ELR (cell line): ENCODE measurements around the gene TTC27.
A peak's percentile ranks its signal among the peaks of the same experiment; 100 is the strongest.
"Not testable (repeated sequence)": the region's sequence is repeated elsewhere in the genome, so short reads cannot be mapped to it uniquely, and the experiment has no call there.

ENCODE experiments used
- DNase-seq: peaks from one replicate; pipeline ENCODE4 v3.0.0-alpha.2; 2015; ENCODE audit warnings: low read depth

The TTC27 gene

DNA sequence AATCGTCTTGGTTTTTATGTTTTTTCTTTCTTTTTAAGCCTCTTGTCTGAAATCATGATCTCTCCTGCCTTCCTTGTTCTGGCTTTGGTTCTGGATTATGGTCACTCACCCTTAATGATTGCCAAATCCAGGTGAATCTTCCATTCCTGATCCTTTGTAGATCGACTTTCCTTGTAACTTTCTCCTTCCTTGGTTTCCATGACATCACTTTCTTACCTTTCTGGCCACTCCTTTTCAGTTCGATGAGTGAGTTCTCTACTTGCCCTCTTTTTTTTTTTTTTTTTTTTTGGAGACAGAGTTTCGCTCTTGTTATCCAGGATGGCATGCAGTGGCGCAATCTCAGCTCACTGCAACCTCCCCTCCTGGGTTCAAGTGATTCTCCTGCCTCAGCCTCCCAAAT is 179.8 kb downstream of the TTC27 start:
- no peak for DNase-seq

DNA sequence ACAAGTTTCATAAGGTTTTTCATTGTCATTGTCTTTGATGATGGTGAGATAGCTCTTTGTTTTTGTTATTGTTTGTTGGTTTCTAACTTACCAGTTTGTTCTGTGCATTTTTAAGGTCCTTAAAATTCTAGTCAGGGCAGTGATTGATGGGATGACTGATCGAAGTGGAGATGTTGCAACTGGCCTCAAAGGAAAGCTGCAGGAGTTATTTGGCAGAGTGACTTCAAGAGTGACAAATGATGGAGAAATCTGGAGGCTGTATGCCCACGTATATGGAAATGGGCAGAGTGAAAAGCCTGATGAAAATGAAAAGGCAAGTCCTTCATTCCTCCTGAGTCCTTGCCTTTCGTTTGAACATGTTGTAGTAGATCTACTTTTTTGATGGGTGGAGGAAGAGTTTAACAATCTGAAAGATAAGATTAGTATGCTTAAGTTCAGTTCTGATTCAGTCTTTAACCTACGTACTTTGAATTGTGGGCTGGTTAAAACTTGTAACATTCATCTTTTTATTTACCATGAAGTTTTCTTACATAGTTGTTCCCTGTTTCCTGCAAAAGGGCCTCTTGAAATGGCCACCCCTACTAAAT is 183.2 kb downstream of the TTC27 start:
- DNase-seq: no peak

DNA sequence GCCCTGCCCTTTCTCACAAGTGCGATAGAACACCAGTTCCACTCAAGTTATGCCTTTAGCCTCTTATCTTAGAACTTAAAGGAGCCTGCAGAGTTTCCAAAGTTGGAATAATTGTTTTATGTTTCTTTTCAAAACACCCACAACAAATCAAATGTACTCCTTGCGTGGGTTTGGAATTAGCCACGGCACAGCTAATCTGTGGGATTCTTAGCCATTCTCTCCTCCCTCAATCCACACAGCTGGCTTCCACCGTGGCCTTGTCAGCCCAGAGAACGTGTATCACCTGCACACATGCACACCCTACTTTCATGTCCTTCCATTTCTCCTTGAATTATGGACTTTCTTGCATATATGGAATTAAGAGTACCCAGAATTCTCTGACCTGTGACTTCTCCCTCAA is 183.8 kb downstream of the TTC27 start:
- no peak for DNase-seq

DNA sequence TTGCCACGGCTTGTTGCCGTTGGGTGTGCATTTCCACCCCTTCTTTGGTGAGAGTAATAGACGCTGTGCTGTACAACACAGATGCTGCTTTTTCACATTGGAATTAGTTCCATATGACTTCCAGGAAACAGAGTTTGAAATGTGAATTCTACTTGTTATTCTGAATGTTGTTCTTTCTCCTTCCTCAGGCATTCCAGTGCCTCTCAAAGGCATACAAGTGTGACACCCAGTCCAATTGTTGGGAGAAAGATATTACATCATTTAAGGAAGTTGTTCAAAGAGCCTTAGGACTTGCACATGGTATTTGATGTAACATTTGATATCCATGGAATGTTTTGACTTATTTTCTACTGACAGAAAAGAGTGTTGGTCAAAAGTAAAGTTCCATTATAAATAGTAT is 184.5 kb downstream of the TTC27 start:
- DNase-seq: no peak

DNA sequence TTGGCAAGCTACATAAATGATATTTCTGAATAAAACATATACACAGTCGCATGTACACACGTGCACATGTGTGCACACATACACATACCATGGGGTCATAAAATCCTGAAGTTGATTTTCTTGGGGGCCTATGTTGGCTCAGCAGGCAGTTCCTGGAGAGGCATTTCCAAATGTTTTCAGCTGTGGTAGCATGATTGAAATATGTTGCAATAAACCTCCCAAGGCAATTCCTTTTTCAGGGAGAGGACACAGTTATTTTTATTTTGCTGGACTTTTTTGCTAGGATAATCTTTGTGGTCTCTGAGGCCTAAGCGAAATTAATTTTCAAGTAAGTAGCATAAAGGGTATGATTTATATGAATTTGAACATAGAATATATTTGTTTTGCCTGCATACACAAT is 192.2 kb downstream of the TTC27 start:
- no peak for DNase-seq

DNA sequence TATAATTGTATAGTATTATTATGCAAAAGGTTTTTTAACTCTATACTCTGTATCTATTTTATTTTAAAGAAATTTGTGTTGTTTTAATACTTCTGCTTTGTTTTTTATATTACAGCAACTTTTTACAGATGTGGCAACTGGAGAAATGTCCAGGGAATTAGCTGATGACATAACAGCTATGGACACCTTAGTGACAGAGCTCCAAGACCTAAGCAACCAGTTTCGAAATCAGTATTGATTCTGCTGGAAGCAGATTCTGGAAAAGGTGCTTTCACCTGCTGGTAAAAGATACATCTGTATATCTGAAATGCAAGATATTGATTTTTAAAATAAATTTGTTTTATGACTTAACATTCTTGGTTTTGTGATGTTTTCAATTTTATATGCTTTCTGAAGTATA is 192.9 kb downstream of the TTC27 start:
- no peak for DNase-seq

DNA sequence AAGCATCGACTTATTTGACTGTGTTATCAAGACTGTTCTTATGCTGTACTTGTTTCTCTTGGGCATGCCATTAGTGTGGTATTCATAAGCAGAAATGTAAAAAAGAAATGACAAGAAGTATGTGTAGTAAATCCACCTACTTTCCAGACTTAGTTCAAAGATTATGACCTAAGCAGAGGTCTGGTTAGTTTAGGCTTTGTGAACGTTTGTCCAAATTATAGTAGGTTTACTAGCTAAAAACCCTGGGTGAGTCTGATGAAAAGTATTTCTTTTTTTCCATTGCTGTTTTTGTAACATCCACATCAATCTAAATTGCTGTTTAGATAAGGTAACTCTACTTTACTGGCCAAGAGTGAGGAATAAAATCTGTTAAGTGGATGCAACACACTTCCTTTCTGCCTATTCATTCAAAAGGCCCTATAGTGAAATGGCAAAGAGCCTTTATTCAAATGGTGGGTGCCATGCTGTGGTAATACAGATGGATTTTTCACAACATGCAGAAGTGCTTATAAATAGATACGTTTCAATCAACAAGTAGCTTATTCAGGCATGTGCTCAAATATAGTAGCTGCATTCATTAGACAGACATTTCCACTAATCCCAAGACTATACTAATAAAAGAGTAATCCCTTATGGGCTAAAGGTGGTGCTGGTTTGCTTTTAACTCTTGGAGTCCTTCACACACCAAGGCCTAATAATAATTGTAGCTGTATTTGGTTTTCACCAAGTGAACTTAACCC is 196.4 kb downstream of the TTC27 start:
- no peak for DNase-seq

DNA sequence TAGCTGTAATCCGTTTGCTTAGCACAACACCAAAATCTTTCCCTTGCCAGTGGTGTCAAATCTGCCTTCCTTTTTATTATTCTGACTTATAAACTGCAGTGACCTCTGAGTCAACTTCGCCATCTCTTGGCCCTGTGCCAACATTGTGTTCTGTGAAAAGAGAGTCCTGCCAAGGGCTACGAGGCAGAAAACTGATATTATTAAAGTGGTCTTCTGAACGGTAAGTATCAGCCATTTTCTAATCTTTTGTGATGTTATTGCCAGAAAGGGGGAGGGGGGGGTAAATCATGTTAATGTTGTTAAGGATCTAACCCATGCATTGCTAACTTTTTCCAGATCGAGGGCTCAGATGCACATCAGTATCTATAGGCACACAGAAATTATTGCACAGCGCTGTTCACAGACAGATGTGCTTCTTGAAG is 197.5 kb downstream of the TTC27 start:
- DNase-seq: peak; percentile 7

DNA sequence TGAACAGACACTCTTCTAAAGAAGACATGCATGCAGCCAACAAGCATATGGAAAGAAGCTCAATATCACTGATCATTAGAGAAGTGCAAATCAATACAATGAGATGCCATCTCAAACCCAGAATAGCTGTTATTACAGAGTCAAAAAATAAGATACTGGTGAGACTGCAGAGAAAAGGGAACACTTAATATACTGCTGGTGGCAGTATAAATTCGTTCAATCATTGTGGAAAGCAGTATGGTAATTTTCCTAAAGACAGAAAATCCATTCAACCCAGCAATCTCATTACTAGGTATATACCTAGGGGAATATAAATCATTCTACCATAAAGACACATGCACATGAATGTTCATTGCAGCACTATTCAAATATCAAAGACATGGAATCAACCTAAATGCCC is 202.3 kb downstream of the TTC27 start:
- DNase-seq: no peak

DNA sequence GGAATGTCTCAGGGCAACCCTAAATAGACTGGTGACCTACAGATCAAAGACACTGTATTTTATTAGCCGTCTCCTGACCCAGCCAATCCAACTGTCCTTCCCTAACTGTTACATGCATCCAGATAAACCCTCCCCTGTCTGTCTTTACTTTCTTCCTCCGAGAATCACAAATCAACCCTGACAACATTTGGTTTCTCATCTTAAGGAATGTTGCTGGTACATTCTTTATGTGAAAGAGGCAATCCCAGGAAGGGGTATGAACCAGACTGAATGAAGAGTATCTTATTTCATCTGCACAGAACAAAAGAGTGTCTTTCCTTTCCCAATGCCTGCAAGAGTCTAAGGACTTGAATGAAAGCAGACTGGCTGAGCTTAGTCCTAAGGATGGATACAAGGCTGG is 205.0 kb downstream of the TTC27 start:
- peak; percentile 8 for DNase-seq

DNA sequence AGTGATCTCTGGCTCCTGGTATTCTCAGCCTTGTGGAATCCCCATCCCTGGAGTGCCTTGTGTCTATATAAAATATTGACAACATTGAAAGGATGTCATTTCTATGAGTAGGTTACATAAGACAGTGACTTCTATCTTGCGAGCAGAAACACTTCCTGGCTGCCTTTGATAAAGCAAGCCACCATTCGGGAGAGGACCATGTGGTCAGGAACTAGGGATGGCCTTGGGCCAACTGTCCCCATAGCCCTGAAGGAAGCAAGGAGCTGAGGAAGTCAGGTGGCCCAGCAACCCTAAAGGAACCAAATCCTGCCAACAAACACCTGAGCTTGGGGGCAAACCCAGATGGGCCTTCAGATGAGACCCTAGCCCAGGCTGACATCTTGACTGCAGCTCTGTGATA is 205.9 kb downstream of the TTC27 start:
- DNase-seq: no peak

DNA sequence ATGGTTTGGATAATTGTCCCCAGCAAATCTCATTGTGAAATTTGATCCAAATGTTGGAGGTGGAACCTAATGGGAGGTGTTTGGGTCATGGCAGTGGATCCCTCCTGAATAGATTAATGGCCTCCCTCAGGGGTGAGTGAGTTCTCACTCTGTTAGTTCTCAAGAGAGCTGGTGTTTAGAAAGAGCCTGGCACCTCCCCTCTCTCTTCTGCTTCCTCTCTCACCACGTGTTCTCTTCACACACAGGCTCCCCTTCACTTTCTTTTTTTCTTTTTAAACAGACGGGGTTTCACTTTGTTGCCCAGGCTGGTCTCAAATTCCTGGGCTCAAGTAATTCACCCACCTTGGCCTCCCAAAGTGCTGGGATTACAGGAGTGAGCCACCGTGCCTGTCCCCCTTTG is 207.3 kb downstream of the TTC27 start:
- no peak for DNase-seq

DNA sequence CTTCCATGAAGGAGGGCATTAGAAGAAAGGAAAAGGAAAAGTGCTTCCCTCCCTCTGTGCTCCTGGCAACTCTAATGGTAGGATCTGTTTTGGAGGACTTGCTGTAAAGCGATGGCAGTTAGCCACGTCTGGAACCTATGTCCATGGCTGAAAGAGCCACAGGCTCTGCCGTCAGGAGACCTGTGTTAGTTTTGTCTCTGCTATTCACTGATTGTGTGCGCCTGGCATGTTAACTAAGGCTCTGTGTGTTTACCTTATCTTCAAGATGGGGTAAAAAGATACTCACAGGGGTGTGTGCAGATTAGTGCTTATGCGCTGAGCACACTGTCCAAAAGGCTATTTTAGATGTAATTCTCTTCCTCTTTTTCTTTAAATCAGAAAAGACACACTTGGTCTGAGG is 209.1 kb downstream of the TTC27 start:
- no peak for DNase-seq

DNA sequence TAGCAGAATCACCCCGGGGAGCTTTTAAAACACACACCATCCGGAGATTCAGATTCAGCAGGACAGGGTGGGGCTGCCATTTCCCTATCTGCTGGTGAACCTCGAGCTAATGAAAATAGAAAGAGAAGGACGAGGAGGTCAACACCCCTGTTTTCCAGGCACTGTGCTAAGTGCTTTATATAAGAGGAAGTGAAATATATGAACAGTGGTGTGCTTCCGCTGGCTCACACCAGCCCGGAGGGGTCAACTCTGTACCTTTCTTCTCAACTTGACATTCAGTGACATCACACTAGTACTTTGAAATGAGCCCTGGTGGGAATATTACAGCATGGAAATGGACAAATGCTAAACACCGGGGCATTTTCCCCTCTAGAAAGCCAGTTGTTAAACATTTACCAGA is 210.6 kb downstream of the TTC27 start:
- no peak for DNase-seq

DNA sequence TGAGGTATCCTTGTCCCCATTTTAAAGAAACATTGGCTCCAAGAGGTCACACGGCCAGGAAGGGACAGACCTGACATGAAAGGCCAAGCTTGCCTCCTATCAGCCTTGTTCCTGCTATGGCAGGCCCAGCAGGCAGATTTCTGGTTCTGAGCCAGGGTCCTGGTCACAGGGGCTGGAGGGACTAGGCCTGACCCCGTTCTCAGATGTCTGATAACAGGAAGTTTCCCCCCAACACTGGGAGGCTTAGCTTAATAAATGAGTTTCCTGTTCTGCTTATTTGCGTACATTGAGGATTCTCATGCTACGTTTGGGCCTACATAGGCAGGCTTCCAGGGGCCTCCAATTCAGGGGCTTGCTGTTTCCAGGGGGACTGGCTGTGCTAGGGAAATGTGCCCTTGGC is 211.1 kb downstream of the TTC27 start:
- DNase-seq: no peak

DNA sequence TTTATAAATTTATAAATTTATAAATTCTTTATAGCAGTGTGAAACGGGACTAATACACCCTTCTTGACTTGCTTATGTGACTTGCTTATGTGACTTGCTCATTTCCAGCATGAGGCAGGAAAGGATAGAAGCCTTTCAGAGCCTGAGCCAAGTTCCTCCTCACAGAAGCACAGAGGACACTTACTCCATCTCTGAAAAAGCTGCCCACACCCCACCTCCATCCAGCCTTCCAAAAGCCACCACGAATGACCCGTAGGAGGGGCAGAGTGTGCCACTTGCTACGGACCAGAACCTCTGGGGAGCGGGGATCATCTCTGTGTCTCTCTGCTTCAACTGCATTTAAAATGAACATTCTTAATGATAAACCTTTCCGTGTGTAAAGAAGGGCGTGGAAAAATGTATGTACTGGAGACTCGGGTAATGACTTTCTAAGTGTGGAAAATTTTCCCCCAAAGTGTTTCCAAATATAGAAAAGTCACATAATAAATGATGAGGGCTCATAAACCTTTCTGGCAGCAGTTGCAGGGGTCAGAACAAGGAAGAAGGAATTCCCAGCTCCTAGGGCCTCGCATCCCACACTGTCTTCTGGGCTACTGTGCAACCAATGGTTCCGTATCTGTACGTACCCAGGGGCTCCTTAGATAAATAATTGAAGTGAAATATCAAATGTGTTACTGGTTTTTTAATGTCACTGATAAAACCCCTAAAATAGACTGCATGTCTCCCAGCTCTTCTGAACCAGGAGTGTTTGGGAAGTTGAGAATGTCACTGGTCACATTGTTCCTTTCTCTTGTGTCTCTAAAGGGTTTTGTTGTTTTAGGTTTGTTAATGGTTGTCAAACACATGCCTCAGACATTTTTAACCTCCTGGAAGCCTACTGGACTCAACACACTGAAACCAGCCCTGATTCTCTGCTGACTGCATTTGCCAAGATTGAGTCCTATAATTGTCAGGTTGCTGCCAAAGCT is 214.4 kb downstream of the TTC27 start:
- no peak for DNase-seq

DNA sequence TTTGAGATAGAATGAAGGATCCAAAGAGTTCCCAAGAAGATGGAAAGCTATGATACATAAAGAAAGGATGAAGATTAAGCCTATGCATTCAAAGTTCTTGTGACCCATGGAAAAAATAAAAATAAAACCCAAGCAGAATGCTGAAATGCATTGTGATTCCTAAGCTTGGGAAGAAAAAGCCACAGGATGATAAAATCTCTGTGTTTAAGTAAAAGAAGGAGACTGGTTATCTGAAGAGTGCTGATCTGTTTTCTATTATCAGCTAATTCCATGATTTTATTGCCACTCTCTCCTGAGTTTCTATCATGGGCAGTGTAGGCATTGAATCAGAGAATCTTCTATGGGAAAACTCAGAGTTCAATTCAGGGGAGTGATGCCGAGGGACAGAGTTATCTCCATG is 215.8 kb downstream of the TTC27 start:
- DNase-seq: no peak

DNA sequence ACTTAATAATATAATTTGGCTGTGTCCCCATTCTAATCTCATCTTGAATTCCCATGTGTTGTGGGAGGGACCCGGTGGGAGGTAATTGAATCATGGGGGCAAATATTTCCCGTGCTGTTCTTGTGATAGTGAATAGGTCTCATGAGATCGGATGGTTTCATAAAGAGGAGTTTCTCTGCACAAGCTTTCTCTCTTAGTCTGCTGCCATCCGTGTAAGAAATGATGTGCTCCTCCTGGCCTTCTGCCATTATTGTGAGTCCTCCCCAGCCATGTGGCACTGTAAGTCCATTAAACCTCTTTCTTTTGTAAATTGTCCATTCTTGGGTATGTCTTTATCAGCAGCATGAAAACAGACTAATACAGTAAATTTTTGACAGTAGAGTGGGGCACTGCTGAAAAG is 216.4 kb downstream of the TTC27 start:
- no peak for DNase-seq

DNA sequence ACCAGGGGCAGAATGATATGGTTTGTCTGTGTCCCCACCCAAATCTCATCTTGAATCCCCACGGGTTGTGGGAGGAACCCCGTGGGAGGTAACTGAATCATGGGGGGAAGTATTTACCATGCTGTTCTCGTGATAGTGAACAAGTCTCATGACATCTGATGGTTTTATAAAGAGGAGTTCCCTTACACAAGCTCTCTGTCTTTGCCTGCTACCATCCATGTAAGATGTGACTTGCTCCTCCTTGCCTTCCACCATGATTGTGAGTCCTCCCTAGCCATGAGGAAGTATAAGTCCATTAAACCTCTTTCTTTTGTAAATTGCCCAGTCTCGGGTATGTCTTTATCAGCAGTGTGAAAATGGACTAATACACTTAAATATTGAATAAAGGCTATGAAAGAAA is 218.4 kb downstream of the TTC27 start:
- DNase-seq: not testable (repeated sequence)

DNA sequence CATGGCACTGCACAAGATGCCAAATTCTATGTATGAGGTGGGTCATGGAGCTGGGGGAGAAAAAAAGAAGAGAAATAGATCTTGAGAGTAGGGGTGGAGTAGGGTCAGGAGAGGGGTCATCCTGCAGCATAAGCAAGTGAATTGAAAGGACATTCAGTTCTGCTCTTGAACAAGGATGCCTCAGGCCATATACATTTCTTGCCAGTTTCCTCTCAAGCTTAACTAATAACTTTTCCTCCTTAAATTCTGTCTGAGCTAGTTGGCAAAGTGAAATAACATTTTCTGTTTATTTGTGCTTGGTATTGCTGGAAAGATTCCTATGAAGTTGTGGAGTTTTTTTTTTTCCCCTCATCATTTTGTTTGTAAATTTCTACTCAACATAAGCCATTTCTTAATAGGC is 219.9 kb downstream of the TTC27 start:
- no peak for DNase-seq

DNA sequence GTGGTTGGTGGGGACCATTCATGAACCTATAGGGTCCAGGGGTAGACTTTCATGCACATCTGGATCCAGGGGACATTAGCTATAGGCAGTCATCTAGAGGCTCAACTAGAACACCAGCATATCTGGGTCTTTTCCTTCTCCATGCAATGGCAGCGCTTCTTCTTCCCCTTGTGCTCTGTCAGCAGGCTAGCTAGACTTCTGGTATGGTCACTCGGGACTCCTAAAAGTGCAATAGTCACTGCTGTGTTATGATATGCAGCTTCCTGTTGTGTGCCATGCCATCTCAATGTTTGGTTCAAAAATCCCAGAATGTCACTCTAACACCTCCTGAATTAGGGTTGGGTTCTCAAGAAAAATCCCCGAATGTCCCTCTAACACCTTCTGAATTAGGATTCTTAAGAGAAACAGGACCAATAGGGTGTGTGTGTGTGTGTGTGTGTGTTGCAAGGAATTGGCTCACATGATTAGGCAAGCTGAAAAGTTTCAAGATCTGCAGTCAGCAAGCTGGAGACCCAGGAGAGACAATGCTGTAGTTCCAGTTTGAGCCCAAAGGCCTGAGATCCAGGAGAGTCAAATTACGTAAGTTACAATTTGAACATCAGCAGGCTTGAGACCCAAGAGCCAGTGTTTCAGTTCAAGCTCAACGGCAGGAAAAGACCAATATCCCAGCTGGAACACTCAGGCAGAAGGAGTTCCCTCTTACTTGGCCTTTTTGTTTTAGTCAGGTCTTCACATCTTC is 221.8 kb downstream of the TTC27 start:
- no peak for DNase-seq

DNA sequence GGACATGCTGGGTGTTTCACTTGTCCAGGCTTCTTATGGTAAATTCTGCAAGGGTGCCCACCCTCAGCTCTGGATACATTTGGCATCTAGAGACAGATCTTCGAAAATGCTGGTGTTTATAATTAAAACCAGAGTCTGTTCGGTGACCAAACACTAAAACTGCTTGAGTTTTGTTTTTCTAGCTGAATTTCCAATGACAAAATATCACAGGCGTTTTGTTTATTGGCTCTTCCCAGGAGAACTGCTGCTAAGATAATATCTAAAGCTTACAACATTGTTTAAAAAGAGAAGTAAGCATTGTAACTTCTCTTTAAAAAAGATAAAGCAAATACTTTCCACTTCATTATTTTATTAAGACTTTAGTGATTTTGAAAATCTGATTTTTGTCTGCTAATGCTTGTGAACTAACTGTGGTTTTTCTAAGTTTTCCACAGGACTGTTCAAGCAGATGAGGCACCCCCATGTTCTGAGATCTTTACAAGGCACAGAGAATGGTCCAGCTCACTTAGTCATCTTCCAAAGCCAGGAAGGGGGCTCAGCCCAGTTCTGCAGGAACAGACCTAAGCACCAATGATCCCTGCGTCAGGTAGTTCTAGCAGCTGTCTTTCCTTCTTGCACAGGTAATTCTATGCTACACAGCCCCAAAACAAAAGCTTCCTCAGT is 224.1 kb downstream of the TTC27 start:
- no peak for DNase-seq
